DMS 273 (cell line): ENCODE measurements around the gene RNU6-7.
A peak's percentile ranks its signal among the peaks of the same experiment; 100 is the strongest.

Experiments
- DNase-seq: peaks from one replicate; lab custom pipeline; 2025; ENCODE audit not compliant: unreplicated experiment; lab: John Stamatoyannopoulos, UW

Gene RNU6-7

DNA sequence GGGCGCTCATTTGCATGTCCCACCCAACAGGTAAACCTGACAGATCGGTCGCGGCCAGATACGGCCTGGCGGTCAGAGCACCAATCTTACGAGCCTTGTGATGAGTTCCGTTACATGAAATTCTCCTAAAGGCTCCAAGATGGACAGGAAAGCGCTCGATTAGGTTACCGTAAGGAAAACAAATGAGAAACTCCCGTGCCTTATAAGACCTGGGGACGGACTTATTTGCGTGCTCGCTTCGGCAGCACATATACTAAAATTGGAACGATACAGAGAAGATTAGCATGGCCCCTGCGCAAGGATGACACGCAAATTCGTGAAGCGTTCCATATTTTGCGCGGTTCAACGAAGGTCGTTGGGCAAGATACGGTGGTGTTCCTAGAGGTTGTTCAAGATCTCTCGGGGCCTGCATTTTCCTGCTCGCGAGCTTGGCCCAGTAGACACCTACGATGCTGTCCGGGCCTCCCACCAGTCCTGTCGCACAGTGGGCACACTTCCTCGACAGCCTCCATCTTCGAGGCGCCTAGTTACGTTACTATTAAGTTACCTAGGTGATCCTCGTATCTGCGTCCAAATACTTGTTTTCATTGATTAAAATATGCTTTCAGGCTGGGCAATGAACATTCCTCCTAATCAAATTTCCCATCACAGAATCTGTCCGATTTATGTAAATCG is at the start of gene RNU6-7:
RNU6-7 (plus strand) TSS at position 230 of the 675 bp plus-strand sequence.
- DNase-seq: peak; percentile 74

DNA sequence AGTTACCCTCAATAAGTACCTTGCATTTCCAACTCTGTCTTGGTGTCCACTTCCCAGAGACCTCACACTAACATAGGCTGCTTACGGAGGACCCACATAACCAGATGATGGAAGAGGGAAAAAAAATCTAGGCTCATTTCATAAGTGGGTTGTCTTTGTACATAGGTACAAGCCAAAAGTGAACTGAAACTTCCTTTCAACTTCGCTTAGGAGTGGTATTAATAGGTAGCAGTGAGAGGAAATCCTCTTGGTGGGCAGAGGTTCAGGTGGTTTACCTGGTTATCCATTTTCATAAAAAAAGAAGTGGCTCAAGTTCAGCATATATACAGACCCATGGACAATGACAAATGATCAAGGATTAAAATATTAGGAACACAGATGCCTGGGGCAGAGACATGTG is 35.8 kb upstream of the RNU6-7 start:
- DNase-seq: no peak

DNA sequence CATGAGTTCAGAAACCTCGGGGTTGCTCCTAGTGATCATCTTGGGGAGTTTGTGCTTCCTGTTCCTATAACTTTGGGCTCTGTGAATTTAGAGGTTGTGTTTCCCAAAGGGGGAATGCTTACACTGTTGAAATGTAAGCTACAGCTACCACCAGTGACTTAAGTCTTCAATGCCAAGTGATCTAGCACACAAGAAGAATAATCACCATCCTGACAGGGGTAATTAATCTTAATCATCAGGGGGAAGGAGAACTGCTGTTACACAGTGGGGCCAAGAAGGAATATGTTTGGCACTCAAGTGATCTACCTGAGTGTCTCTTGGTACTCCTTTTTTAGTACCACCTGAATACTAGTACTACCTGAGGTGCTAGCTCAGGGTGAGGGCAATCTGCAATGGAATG is 34.9 kb upstream of the RNU6-7 start:
- no peak for DNase-seq

DNA sequence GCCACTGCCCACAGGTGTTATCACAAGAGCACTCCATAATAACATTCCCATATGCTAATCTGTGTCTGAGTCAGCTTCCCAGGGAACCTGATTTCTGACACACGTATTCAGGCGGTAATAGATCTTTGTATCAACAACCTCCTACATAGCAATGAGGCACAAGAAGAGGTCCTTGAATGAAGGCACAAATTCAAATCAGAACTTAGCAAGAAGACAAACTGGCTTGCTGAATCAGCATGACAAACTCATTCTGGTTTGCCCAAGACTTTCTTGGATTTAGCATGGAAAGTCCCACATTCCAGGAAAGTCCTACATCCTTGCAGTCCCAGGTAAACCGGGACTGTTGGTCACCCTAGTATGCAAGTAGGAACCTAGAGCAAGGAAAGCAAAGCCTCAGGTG is 33.9 kb upstream of the RNU6-7 start:
- no peak for DNase-seq

DNA sequence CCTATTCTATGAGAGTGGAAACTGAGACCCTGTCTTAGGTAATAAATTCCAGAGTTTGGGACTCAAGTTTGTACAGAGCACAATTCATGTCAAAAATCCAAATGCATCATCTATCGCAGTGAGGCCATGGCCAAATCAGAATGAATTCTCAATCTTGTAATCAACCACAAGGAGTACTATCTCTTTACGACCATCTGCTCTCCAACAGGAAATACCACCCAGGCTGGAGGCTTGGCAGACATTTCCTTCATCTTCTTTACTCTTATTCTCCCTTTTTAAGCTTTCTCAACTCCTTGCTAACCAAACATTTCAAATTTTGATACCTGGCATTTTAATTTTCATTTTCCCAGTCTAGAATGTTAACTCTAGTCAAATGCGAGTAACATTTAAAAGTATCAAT is 32.7 kb upstream of the RNU6-7 start:
- peak; percentile 13 for DNase-seq

DNA sequence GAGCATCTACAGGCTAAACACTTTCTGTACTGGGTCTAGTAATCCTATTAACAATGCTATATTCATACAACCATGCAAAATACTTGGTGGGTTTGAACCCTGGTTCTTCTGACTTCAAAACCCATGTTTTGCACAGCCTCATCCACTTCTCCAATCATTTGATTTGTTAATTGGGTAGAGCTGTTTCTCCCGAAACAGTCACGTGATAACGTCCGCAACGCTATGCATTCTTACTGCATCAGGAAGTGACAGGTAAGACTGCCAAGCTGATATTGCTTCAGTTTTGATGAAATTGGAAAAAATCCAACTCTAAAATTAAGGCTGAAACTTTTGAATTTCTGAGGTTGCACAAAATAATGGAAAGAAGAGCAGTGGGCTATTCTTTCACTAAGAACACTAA is 30.4 kb upstream of the RNU6-7 start:
- no peak for DNase-seq

DNA sequence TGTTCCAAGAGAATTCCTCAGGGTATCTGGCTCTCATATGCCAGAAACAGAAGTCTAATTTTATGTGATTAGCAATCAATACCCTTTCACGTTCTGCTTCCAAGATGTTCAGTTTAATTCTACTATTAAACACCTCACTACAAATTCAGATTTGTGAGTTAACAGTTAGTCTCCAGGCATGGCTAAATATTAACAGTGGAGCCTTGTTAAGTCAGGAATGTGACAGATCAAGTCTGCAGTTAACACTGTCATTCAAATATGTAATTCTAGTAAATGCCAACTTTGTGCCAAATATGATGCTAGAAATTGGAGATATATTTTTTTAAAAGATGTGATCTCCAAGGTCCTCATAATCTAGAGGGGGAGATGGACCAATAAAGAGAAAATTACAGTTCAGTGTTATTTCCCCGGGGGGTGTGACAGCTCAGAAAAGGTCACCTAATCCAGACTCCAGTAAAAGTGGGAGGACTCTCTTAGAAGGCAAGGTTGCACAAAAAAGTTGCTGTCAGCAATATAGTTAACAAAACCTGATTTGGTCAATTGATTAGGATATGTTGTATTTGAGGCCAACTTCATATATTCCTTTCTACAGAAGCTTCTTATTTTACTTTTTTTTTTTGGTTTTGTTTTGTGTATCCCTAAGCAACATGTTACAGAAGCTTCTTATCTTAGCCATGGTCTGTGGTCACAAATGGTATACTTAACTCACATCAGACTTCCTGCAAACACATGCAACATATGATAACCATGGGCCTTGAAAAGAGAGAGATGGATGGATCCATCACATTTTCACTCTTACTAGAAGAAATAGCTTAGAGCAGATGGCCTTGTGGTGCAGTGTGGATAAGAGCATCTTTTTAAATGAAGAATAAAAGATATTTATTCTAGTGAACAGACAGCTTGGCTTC is 18.4 kb upstream of the RNU6-7 start:
- DNase-seq: no peak

DNA sequence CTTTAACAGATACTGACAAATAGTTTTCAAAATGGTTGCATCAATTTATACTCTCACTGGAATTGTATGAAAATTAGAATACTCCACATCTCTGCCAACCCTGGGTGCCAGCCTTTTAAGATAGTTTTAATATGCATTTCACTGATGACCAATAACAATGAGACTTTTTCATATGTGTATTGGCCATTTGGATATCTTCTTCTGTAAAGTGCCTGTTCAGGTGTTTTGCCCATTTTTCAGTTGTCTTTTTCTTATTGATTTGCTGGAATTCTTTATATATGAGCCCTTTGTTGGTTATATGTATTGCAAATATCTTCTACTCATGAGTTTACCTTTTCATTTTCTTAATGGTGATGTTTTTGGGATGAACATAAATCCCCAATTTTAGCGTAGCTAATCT is 16.7 kb upstream of the RNU6-7 start:
- DNase-seq: no peak

DNA sequence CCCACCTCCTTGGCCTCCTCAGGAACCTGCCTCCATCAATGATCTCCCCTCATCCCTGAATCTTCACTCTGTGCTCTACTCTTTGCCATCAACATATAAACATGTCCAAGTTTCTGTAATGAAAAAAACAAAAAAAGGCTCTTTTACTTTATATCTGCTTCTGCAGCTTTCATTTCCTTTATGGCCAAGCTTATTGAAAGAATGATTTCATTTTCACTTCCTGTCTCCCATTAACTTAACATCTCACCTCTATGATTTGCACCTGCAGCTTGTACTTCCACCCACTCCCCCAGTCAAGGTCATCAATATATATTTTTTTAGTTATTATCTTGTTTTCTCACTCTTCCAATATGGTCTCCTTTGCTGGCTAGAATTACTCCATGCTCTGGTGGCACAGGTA is 15.6 kb upstream of the RNU6-7 start:
- no peak for DNase-seq

DNA sequence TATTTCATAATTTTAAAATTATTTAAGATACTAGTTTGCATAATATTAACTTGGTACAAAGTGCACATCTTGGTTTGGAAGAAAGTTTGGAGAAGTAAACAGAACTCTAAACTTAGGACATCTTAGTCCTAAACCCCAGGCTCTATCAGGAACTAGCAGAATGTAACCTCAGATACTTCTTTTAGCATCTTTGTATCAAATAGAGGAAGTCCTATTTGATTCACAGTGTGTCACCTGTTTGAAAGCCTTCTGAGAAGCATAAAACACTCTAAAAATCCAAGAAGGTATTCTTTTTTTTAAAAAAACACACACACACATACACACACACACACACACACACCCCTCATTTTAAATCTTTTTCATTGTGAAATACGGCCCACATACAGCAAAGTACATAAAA is 12.0 kb upstream of the RNU6-7 start:
- no peak for DNase-seq

DNA sequence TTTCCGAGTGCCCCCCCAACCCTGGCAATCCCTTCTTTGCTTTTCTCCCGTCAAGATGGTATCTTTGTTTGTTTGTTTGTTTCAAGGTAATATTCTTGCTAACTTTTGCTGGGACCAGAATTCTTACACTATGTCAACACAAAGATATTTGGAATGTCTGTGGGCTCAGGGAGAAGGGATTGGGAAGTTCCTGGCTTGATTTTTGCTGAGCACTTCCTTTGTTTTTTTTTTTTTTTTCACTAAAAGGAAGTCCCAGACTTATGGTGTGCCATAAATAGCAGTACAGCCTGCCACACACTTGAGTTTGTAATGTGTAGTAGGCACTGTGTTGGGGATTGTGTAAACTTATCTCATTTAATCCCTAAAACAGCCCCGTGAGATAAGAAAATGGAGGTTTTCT is 11.2 kb upstream of the RNU6-7 start:
- no peak for DNase-seq

DNA sequence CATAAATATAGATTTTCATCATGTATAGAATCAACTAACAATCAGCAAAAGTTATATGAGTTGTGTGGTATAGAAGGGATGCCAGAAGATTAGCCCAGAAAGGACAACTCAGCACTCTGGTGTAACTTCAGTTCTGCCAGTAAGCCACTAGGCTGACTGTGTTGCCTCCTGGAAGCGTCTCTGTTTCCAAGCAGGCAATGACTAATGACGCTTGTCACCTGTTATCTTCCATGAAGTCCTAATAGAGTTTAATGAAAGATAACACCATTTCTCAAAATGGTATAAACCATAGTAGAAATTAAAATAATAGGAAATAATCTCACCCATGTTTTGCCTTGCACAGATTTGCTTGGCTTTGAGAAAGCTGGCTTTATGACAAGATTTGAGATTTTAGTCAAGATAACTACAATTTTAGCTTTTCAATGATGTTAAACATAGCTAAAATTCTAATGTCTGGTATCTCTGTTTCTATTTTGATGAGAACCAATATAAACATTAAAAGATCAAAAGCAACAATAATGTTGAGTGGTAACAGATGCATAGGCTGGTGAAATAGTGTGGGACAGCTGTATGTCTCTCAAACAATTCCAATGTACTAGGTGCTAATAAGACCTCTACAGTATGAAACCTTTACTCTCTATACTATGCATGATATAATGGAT is 9.0 kb upstream of the RNU6-7 start:
- no peak for DNase-seq

DNA sequence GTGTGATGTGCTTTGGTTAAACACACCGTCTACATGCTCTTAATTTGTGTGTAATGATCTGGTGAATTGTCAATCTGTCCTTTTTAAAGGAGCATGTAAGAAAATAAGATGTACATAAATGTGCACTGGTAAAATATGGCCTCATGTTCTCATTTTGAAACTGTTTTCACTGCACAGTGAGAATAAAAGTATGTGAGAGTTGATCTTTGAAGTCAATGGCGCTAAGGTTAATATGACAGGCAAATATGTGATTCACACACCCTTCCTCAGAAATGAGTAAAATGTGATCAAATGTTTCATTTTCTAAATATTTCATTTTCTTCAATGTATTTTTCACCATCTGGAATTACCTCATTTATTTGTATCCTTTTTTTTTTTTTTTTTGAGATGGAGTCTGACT is 8.3 kb upstream of the RNU6-7 start:
- no peak for DNase-seq

DNA sequence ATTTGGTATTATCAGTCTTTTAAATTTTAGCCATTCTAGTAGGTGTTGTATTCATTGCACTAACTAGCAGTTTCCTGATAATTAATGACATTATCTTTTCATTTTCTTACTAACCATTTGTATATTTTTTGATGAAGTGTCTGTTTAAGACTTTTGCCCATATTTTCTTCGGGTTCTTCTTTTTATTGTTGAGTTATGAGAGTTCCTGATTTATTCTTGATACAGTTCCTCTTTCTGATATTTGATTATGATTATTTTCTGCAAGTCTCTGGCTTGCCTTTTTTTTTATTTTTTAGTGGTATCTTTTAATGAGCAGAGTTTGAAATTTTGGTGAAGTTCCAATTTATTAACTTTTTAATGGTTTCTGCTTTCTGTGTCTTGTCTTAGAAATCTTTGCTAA is 6.2 kb upstream of the RNU6-7 start:
- DNase-seq: no peak

DNA sequence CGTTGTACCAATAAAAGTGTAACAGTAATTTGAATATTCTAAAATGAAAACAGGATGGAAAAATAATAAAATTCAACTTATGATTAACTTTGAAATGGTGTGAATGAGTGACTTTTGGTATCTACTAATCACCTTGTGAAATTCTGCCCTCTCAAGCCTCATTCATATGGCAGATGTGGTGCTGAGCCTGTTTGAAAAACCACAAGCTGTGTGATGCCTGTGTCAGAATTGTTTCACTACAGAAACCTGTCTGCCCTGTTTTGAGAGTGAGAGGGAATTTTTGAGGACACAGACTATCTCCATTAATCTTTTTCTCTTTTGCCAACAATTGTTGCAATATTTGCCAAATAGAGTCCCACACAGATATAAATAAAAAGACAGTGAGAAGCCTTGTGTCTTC is 3.9 kb upstream of the RNU6-7 start:
- no peak for DNase-seq

DNA sequence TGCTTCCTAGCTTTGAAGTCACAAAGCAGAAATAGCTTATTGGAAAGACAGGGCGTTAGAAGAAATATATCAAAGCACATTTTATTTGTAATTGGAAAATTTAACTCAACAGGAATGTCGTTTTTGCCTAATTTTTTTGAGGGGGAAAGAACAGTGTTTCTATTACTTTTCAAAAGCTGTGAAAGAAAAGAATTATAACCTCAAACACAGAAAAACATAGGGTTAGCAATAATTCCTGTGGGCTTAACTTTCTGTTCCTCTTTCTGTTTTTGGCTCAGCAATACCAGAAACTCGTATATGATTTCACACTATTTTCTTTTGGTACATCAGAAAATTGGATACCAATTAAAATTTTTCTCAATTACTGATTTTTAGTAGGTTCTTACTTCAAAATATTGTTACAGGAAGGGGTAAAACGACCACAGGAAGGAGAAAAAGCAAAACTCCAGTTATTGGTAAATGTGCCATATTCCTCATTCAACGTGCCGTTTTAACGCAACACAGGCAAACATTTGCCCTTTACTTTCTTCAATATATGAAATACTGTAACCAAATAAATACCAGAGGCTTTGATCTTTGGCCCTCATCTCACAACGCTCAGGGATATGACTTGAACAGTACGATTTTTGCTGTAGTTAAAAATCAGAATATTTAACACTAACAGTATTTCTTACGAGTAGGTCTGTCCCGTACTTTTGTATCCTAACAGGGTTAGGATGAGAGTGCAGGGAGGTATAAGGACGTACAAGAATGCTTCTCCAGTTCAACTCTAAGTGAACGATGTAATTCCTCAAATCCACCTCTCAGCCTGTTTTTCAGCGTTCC is 1.3 kb upstream of the RNU6-7 start:
- DNase-seq: no peak

DNA sequence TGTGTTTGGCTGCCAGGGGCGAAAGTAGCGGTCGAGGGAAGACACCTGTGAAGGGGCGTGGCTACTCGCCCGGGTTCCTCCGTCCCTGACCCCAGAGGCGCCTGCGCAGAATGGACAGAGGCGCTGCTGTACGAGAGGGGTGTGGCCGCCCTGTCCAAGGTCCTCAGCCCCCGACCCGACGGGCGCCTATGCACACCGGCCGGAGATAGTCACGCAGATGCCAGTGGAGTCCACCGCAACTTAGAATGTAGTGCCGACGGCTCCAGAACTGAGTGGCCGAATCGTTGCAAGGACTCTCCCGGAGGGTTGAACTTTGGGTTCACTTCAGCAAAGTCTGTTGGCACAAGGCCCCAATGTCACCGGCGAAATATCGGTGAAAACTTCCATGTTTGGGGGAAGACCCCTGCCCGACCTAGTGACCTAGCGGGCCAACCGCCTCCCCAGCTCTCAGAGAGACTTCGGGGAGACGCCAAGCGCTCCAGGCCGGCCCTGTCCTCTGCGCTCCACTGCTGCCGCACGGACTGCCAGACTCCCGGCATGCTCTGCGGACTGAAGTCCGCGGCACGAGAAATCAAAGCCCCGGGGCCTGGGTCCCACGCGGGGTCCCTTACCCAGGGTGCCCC is 541 bp upstream of the RNU6-7 start:
- peak; percentile 87 for DNase-seq

DNA sequence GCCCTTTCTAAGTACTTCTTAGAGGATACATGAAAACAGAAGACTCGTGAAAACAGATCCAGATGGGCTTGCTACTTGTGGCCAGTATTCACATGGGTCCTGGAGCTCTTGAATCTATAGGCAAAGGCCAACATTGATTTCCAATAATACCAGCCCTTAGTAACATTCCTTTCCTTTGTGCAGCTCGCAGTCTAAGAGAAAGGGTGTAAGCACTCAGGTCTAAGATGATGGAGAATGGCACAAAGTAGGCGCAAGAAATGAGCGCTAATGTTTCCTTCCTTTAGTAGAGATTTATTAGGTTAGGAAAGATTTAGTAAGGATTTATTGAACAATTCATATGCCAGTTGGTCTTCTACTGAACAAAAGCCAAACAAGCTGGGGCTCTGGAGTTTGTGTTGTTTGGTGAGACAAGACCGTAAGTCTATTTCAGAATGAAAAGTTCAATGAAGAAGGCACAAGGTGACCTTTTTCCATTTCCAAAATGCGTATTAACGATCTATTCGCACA is 699 bp downstream of the RNU6-7 start:
- DNase-seq: peak; percentile 64

DNA sequence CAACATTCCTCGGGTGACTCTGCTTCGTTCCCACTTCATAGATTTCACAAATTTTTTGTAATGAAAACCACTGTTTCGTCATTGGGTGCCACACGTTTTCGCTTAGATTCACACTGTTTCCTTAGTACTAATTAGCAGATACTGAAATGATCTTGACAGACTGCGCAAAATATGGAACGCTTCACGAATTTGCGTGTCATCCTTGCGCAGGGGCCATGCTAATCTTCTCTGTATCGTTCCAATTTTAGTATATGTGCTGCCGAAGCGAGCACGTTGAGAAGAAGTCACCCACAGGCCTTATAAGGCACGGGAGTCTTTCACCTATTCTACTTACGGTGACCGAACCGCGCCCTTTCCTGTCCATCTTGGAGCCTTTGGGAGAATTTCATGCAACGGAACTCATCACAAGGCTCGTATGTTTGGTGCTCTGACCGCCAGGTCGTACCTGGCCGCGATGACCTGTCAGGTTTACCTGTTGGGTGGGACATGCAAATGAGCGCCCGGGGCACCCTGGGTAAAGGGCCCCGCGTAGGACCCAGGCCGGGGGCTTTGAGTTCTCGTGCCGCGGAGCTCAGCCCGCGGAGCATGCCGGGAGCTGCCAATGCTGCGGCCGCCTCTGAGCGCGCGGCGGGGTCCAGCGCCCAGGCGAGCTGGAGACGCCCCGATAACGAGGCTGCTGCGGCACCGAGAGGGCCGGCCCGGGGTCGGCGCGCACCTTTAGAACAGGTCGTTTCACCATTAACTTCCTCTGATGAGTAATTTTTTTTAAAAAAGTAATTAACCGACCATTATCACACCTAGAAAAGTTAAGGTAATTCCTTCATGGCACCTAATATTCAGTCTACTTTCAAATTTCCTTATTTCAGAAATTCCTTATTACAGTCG is 1.4 kb downstream of the RNU6-7 start, which contains the start of gene RNU6-8:
RNU6-8 (minus strand) TSS at position 272 of the 885 bp plus-strand sequence.
- peak; percentile 95 for DNase-seq
